Measurements from ENCODE around the gene SNTB2. TPM values are rescaled to one million over a fixed set of nuclear protein-coding genes. Genes with fewer than 3 reads are reported as not detected.
"Not testable (repeated sequence)": the region's sequence is repeated elsewhere in the genome, so short reads cannot be mapped to it uniquely, and the experiment has no call there.

Gene SNTB2
- total RNA-seq, 1 donor from 2014 or later = 106 TPM

DNA sequence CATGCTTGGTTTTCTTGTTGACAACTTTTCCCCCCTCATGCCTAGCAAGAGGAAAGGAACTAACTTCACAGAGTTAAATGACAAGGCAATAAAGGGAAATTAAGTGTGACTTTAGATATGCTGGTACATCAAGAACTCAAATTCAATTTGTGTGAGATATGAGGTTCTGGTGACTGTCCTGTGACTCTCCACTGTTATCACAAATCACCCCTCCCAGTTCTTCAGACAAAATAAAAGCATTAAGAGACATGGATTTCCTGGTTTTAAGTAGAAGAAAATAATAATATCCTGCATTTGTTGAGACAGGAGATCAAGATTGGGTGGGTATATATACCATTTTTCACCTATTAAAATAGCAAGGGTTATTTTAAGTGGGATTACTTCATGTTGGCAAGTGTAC, 46.2 kb downstream of the SNTB2 start:
- DNase-seq (ENCODE audit: low read depth, low spot score) = no peak

DNA sequence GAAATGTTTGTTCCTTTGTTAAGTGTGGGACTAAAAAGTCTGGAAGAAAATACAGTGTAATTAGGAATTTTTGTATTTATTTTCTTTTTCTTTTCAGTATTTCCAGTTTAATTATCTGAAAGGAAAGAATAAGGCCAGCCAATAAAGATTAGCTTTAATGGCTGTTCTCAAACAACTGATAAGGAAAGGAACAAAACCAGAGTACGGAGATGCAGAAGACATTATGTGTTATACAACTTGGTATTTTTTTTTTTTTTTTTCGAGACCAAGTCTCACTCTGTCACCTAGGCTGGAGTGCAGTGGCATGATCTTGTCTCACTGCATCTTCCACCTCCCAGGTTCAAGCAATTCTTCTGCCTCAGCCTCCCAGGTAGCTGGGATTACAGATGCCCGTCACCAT, 47.5 kb downstream of the SNTB2 start:
- DNase-seq (ENCODE audit: low read depth, low spot score) = no peak

- no peak for DNase-seq (ENCODE audit: low read depth, low spot score)
Measured at GRCh38 chr16:69236319-69236718, 49.4 kb downstream of the SNTB2 start.

GRCh38 chr16:69237296-69237695, 50.3 kb downstream of the SNTB2 start:
- DNase-seq (ENCODE audit: low read depth, low spot score) = no peak

DNA sequence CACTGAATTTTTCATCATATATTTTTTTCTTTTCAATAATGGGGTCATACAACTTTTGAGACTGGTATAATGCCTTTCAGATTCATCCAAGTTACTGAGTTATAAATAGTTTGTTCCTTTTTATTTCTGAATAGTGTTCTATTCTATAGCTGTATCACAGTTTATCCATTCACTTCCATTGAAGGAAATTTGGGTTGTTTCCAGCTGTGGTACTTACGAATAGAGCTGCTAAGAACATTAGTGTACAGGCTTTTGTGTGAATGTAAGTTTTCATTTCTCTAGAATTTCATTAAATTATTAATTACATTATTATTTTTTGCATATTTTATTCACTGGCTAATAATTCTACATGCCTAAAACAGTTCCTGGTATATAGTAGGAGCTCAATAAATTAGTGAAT, 52.9 kb downstream of the SNTB2 start:
- DNase-seq (ENCODE audit: low read depth, low spot score) = no peak

DNA sequence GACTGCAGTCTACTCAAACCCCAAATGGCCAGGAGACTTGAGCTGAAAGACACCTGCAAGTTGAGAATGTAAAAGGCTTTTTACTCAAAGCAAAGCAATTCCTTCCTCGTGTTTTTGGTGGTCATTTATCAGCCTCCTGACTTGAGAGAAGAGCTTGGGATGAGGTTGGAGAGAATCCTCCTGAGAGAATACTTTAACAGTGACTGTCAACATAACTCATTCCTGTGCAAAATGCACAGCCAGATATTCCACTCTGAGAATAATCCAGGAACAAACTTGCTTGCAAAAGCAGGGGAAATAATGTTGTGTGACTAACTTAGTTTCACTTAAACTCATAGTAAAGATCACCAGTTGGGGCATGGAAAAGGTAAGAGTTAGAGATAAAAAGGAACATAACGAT, 53.4 kb downstream of the SNTB2 start:
- DNase-seq (ENCODE audit: low read depth, low spot score) = no peak

DNA sequence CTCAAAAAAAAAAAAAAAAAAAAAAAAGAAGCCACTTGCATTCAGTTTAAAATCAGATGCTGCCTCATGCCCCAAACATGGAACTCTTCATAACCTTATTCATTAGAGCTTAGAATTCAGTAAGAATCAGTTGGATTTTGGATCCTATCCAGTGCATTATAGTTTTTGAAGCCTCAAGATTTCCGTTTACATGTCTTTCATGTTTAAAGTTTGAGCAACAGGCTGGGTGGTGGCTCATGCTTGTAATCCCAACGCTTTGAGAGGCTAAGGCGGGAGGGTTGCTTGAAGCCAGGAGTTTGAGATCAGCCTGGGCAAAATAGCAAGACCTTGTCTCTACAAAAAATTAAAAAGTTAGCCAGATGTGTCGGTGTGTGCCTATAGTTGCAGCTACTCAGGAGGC, 55.0 kb downstream of the SNTB2 start:
- no peak for DNase-seq (ENCODE audit: low read depth, low spot score)

DNA sequence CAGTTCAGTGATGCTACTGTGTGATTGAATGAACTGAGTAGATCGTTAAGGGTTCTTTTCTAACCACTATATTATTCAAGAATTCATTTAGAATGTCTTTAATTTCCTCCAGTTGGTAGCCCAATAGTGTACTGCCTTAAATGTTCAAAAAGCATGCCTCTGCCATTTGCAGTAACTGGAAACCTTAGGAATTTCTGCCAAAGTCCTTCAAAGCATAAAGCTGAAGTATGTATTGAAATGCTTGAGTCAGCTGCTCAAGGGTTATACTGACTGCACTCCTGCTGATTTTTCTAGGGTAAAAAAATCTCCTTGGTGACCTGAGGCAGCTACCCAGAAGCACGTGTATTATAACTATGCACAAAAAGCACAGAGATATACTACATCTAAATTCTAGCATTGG, 56.5 kb downstream of the SNTB2 start:
- DNase-seq (ENCODE audit: low read depth, low spot score) = no peak

GRCh38 chr16:69244336-69244735, 57.4 kb downstream of the SNTB2 start:
- DNase-seq (ENCODE audit: low read depth, low spot score) = no peak

GRCh38 chr16:69250081-69250480, 63.1 kb downstream of the SNTB2 start:
- no peak for DNase-seq (ENCODE audit: low read depth, low spot score)

DNA sequence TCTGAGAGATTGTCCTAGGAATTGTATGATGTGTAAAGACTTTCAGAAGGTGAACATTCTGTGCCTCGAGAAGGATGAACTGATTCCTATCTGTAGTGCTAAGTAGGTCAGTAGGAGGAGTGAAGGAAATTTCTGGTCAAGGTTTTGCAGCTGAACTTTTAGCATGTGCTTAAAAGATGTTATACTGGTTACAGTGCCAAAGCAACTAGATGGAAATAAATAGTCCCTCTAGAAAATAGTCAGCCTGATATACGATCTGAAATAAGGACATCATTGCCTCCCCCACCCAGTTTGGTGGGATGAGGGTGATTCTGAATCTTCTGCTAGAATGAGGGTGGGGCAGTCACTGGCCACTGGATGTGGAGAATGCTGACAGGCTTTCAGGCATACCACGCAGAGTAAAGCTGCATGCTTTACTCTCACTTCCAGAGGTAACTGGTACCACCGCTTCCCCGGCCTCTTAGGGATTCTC, 66.9 kb downstream of the SNTB2 start:
- DNase-seq (ENCODE audit: low read depth, low spot score) = no peak

- not testable (repeated sequence) for DNase-seq (ENCODE audit: low read depth, low spot score)
Measured at GRCh38 chr16:69259428-69259764, 72.4 kb downstream of the SNTB2 start.

GRCh38 chr16:69260019-69260418, 73.1 kb downstream of the SNTB2 start:
- no peak for DNase-seq (ENCODE audit: low read depth, low spot score)

GRCh38 chr16:69260506-69260905, 73.5 kb downstream of the SNTB2 start:
- DNase-seq (ENCODE audit: low read depth, low spot score) = no peak

DNA sequence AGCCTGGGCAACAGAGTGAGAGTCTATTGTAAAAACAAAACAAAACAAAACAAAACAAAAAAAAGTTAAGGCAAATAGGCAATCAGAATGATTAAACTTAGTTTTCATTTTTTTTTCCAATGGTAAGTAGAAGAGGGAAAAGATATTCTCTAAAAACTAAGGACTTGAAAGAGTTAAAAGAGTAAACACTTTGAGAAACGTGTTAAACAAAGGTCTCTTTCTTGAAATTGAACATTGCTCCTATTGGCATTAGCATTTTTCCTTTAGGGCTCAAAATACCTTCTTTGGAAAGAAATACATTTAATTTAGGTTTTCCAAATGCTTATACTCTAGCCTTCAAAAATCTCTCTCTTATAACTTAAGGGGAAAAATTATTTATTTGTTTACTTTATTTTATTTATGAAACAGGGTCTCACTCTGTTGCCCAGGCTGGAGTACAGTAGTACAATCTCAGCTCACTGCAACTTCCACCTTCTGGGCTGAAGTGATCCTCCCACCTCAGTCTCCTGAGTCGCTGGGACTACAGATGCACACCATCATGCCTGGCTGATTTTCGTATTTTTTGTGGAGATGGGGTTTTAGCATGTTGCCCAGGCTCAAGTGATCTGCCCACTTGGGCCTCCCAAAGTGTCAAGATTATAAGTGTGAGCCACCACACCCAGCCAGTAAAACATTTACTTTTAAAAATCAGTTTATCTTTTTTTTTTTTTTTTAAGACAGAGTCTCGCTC, 79.5 kb downstream of the SNTB2 start:
- no peak for DNase-seq (ENCODE audit: low read depth, low spot score)

GRCh38 chr16:69267633-69268032, 80.7 kb downstream of the SNTB2 start:
- DNase-seq (ENCODE audit: low read depth, low spot score) = no peak

- DNase-seq (ENCODE audit: low read depth, low spot score) = no peak
Measured at GRCh38 chr16:69270395-69270794, 83.4 kb downstream of the SNTB2 start.

DNA sequence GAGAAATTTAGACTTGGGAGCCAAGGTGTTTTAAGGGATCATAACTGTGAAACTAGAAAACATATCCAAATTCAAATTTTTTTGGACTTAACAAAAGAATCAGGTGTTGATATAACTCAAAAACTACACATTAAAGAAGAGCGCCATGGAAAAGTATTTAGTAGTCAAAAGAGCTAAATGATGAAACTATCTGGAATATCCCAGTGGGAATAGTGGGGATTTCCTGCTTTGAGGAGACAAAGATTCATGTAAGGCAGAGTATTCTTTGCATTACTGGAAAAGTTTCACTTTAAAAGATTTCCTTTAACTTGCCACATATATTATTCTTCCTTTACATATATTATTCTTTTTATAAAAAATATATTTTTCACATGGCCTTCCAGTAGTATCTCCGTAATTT, 83.9 kb downstream of the SNTB2 start:
- no peak for DNase-seq (ENCODE audit: low read depth, low spot score)

DNA sequence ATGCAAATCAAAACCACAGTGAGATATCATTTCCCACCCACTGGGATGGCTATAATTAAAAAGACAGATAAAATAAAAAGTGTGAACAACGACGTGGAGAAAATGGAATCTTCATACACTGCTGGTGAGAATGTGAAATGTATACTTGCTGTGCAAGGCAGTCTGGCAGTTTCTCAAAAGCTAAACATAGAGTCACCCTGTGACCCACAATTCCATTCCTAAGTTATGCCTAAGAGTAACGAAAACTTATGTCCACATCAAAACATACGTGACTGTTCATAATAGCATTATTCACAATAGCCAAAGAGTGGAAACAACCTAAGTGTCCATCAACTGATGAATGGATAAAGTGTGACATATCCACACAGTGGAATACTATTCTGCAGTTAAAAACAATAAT, 86.0 kb downstream of the SNTB2 start:
- DNase-seq (ENCODE audit: low read depth, low spot score) = no peak

DNA sequence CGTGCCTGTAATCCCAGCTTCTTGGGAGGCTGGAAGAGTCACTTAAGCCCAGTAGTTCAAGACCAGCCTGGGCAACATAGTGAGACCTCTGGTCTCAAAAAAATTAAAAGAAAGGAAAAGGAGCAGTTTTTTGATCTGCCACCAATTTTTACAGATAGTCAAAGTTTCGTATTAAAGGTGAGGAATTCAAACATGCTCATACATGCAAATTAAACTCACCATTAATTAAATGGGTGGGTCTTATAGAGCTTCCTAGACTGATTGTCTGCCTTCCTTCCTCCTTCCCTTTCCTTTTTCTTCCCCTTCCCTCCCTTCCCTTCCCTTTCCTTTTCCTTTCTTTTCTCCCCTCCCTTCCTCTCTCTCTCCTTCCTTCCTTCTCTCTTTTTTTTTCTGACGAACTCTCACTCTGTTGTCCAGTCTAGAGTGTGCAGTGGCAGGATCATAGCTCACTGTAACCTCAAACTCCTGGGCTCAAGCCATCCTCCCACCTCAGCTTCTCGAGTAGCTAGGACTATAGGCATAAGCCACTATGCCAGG, 87.8 kb downstream of the SNTB2 start:
- DNase-seq (ENCODE audit: low read depth, low spot score) = no peak

- no peak for DNase-seq (ENCODE audit: low read depth, low spot score)
Measured at GRCh38 chr16:69276148-69277115, 89.5 kb downstream of the SNTB2 start.

GRCh38 chr16:69277413-69277812, 90.4 kb downstream of the SNTB2 start:
- DNase-seq (ENCODE audit: low read depth, low spot score) = no peak

Measured in pulmonary artery endothelial cell (primary cell).